ENCODE measurements around the gene CACNA1C. TPM values are rescaled to one million over a fixed set of nuclear protein-coding genes. Genes with fewer than 3 reads are reported as not detected.

Gene CACNA1C
- total RNA-seq, 1 donor from 2014 or later, result 11.7 TPM

GRCh38 chr12:2679816-2680675 is 627.3 kb downstream of the CACNA1C start:
- H3K27ac Mint-ChIP-seq, result no peak overlapping the region

GRCh38 chr12:2680676-2681039 is 627.9 kb downstream of the CACNA1C start:
- Mint-ChIP-seq H3K9me3 (ENCODE audit: low read depth) (no peaks in the 10 kb centered on the region), H3K36me3 (ENCODE audit: insufficient read depth) (peaks cover 1% of the 10 kb centered on the region), H3K4me1 (ENCODE audit: low read depth) (no peaks in the 10 kb centered on the region), H3K27me3 (peaks cover 5% of the 10 kb centered on the region), H3K27ac (no peak overlapping the region), H3K4me3 (ENCODE audit: low read depth) (no peak overlapping the region)
- DNase-seq (ENCODE audit: low spot score, unreplicated experiment), result no peak
- TF ChIP-seq CTCF (IDR thresholded peaks at IDR 0.05; ENCODE audit: unreplicated experiment), result no peak

More at GRCh38 chr12:2679816-2680675, 627.3 kb downstream of the CACNA1C start:
- DNase-seq (ENCODE audit: low spot score, unreplicated experiment), result no peak
- Mint-ChIP-seq H3K4me3 (ENCODE audit: low read depth) (no peak overlapping the region), H3K9me3 (ENCODE audit: low read depth) (no peaks in the 10 kb centered on the region), H3K4me1 (ENCODE audit: low read depth) (no peaks in the 10 kb centered on the region), H3K27me3 (peaks cover 5% of the 10 kb centered on the region), H3K36me3 (ENCODE audit: insufficient read depth) (peaks cover 1% of the 10 kb centered on the region)
- no peak for TF ChIP-seq CTCF (IDR thresholded peaks at IDR 0.05; ENCODE audit: unreplicated experiment)

GRCh38 chr12:2681450-2682205 is 628.8 kb downstream of the CACNA1C start:
- no peak for DNase-seq (ENCODE audit: low spot score, unreplicated experiment)
- H3K4me3 Mint-ChIP-seq (ENCODE audit: low read depth), result no peak overlapping the region
- H3K9me3 Mint-ChIP-seq (ENCODE audit: low read depth), result no peaks in the 10 kb centered on the region
- no peak for TF ChIP-seq CTCF (IDR thresholded peaks at IDR 0.05; ENCODE audit: unreplicated experiment)
- peaks cover 1% of the 10 kb centered on the region for H3K36me3 Mint-ChIP-seq (ENCODE audit: insufficient read depth)
- peak overlapping the region; percentile 84 for H3K27ac Mint-ChIP-seq
- no peaks in the 10 kb centered on the region for H3K4me1 Mint-ChIP-seq (ENCODE audit: low read depth)
- H3K27me3 Mint-ChIP-seq, result peaks cover 5% of the 10 kb centered on the region

GRCh38 chr12:2682296-2683251 is 629.8 kb downstream of the CACNA1C start:
- Mint-ChIP-seq H3K4me3 (ENCODE audit: low read depth) (no peak overlapping the region), H3K9me3 (ENCODE audit: low read depth) (no peaks in the 10 kb centered on the region)
- DNase-seq (ENCODE audit: low spot score, unreplicated experiment), result no peak

More at GRCh38 chr12:2682296-2683251, 629.8 kb downstream of the CACNA1C start:
- peak overlapping the region; percentile 95 for H3K27ac Mint-ChIP-seq
- no peaks in the 10 kb centered on the region for H3K4me1 Mint-ChIP-seq (ENCODE audit: low read depth)
- H3K36me3 Mint-ChIP-seq (ENCODE audit: insufficient read depth), result peaks cover 1% of the 10 kb centered on the region
- peak; percentile 64 for TF ChIP-seq CTCF (IDR thresholded peaks at IDR 0.05; ENCODE audit: unreplicated experiment)
- H3K27me3 Mint-ChIP-seq, result peaks cover 5% of the 10 kb centered on the region

All from progenitor cell of endocrine pancreas (in vitro differentiated cells).